AG08396 (cell line): ENCODE measurements around the gene BRD2.

ENCODE experiments used
- DNase-seq: peaks from one replicate; pipeline ENCODE4 v3.0.0; 2012; ENCODE audit warnings: low spot score, mixed read lengths

BRD2 gene

DNA sequence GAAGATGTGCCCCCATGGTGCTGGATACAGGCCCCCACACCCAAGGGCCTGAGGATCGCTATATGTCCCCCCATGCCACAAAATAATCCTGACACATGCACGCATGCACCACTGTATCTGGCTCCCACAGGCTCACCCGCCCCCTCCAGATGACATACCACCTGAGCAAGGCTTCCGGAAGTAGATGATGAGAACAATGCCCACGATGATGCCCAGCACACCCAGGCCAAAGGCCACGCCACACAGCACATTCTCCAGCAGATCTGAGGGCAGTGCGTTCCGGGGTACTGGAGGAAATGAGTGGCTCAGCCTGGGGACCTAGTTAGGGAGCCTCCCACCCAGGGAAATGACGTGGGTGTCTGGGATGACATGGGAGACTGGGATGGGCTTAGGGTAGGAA is 19.3 kb upstream of the BRD2 start:
- no peak for DNase-seq

DNA sequence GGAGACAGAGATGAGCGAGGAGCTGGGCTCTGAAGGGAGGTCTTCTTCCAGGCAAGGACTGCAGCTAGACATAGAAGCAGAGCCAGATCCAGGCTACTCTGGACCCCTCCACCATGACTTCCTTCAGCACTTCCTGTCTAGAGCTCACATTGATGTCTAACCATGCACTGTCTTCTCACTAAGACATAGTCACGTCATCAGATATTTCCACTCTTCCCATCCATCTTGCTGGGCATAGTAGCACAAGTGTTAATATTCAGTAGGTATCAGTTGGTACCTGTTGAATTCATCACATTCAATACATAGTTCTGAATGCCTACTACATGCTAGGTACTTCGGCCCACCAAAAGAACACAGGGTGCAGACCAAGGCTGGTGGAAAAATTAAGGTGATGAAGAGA is 18.4 kb upstream of the BRD2 start:
- no peak for DNase-seq

DNA sequence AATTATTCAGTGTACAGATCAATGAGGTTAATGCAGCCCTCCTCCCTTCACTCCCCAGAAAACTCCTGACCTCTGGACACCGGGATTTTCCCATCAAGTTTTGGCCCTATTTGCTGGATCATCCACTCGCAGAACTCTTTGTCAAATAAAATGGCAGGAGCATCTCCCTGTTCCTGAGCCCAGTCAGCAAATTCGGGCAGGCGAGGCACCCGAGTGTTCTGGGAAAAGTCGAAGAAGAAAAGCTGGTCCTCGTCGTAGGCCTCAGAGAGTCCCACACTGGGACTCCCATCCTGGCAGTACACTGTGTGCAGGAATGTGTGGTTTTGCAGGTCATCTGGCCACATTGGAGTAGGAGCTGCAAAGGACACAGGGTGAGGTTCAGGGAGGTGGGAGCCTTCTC is 17.9 kb upstream of the BRD2 start:
- DNase-seq, result no peak

DNA sequence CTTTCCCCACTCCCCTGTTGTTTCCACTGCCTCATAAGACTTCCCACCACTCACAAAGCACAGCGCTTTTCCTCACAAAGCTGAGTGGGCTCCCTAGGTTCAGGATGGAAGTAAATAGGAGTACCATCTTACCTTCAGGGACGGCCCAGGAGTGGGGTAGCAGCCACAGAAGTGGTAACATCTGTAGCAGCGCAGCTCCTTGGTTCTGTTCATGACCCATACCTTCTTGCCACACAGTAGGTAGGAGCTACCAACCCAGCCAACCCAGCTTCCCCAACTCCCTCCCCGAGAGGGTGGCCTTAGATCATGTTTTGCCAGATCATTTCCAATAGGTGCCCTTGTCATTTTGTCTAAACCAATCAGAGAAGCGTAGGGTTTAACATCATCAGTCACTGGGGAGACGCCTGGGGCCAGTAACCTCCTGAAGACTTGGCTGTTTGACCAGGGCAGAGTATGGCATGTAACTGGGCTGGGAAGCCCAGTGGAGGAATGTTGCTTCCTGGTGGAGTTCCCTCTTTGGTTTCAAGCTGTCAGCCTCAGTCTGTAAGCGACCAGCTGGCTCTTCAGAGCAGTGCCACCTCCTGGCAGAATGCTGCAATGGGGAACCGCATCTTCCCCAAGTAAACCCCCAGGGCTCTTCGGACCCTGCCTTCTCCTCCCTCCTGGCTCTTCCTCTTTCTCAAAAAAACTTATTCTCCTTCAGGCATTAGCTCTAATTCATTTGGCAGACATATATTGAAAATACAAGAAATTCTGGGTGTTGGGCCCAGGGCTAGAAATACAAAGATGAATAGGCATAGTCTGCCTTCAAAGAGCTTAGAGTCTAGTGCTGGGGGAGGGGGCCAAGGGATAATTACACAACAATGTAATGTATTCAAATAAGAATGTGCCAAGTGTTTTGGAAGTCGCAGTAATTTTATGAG is 15.3 kb upstream of the BRD2 start, which contains the start of gene HLA-DMA:
TSS of gene HLA-DMA (minus strand) at position 281 of the 923 bp plus-strand sequence. CDS start at position 220, 61 bp downstream.
- peak; percentile 90 for DNase-seq

DNA sequence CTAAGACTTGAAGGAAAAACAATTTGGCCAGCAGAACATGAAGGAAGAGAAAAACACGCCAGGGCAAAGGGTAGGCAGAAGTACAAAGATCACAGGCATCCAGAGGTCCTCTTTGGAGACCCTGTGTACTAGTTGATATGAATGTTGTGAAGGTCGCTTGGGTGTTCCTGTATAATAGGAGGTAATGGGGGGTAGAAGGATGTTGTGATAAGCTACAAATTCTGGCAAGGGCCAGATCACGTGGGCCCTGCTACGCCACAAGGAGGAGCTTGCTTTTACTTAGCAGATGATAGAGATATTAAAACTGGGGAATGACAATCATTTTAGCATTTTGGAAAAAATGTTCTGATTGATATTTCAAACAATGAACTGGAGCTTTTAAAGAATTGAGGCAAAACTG is 14.6 kb upstream of the BRD2 start:
- DNase-seq, result no peak

DNA sequence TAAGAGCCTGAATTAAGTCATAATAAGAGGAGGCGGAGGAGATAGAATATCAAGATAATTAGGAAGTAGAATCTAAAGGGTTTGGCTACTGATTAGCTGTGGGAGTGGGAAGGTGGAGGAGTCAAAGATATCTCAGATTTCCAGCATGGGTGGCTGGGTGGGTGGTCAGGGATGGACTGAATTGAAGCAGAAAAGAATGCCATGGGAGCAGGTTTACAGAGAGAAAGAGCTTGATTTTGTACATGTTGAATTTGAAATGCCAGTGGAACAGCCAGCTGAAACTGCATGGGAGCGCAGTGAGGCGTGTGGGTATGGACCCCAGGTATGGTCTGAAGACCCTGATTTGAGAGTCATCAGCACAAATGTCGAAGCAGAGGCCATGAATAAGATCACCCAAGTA is 14.1 kb upstream of the BRD2 start:
- DNase-seq, result no peak

DNA sequence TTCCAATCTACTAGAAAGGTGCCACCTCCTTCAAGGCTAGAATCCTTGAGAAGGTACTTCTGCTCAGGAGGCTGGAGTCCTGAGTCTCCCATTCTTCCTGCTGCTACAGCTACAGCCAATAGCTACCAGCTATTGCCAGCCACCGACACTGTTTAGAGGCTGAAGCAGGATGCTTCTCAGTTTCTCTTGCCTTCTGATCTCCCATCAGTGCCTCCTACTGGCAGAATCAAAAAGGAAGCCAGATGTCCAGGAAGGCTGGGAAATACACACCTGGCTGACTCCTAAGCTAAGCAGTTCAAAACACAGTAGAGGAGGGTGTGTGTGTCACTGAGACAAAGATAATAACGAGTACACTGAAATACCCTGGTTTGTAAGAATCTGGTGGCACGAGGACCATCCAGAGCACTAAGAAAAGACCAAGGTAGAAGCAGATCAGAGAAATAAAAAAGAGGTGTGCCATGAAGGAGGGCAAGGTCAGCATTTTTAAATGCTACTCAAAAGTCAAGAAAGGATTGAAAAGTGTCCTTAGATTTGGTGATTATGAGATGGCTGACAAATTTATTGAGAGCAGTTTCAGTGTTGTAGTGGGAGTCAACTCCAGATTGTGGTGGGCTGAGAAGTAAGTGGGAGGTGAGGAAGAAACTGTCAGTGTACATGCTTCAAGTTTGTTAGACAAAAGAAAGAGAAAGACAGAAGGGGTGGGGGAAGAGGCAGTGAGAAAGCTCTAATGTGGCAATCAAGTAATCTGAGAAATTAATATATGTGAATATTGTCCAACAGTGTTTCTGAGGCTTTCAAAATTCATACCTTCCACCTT is 13.2 kb upstream of the BRD2 start:
- DNase-seq, result no peak

DNA sequence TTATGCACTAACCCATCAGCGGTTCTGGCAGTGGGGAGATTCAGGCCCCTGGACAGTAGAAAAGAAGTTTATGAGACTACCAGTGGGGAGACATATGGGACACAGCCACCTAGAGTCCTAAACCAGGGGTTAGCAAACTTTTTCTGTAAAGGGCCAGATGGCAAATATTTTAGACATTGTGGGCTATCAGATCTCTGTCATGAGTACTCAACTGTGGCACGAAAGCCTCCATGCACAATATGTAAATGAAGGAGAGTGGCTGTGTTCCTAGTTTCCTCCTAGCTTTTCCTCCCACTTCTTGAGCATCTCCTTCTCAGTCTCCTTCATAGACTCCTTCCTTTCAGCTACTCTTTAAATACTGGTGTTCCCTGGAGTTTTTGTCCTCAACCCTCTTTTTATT is 12.2 kb upstream of the BRD2 start:
- no peak for DNase-seq

DNA sequence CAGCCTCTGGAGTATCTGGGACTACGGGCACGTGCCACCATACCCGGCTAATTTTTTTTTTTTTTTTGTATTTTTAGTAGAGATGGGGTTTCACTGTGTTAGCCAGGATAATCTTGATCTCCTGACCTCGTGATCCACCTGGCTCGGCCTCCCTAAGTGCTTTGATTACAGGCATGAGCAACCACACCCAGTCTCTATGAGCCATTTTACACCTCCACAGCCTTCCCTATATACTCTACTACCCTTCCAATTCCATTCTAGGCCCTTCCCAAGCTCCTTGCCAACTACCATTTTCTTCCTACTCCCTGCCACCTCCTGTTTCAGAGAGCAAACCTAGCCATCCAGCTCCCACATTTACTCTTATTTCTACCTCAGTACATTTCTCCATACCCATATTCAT is 7.8 kb upstream of the BRD2 start:
- DNase-seq, result no peak

DNA sequence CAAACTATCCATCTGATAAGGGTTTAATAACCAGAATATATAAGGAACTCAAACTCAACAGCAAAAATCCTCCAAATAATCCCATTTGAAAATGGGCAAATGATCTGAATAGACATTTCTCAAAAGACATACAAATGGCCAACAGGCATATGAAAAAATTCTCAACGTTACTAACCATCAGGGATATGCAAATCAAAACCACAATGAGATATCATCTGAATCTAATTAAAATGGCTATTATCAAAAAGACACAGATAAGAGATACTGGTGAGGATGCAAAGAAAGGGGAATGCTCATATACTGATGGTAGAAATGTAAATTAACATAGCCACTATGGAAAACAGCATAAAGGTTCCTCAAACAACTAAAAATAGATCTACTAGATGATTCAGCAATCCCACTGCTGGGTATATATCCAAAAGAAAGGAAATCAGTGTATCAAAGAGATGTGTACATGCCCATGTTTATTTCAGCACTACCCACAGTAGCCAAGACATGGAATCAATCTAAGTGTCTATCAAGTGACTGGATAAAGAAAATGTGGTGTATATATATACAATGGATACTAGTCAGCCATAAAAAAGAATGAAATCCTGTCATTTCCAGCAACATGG is 6.1 kb upstream of the BRD2 start:
- no peak for DNase-seq

DNA sequence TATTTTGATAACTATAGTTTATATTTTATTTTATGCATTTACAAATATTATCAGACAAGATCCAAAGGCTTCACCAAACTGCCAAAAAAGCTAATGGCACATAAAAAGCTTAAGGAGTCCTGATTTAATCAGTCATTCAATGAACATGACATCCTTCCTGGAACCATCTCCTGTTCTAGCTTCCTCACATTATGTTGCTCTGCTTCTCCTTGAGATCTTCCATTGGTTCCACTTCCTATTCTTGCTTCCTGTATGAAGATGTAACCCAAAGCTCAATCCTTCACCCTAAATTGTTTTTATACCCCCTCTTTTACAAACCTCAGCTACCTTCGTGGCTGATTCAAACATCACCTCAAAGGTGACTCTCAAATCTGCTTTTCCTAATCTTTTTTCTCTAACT is 4.5 kb upstream of the BRD2 start:
- DNase-seq, result no peak

DNA sequence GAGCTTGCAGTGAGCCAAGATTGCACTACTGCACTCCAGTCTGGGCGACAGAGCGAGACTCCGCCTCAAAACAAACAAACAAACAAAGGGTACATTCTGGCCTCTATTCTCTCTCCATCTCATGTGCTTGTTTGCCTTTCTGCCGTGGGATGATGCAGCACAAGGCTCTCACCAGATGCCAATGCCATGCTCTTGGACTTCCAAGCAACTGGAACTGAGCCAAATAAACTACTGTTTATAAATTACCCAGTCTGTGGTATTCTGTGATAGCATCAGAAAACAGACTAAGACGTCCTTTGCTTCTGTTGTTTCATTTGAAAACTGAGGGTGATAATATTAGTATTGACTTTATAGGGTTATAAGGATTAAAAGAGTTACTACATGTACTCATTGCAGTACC is 3.6 kb upstream of the BRD2 start:
- DNase-seq, result no peak

DNA sequence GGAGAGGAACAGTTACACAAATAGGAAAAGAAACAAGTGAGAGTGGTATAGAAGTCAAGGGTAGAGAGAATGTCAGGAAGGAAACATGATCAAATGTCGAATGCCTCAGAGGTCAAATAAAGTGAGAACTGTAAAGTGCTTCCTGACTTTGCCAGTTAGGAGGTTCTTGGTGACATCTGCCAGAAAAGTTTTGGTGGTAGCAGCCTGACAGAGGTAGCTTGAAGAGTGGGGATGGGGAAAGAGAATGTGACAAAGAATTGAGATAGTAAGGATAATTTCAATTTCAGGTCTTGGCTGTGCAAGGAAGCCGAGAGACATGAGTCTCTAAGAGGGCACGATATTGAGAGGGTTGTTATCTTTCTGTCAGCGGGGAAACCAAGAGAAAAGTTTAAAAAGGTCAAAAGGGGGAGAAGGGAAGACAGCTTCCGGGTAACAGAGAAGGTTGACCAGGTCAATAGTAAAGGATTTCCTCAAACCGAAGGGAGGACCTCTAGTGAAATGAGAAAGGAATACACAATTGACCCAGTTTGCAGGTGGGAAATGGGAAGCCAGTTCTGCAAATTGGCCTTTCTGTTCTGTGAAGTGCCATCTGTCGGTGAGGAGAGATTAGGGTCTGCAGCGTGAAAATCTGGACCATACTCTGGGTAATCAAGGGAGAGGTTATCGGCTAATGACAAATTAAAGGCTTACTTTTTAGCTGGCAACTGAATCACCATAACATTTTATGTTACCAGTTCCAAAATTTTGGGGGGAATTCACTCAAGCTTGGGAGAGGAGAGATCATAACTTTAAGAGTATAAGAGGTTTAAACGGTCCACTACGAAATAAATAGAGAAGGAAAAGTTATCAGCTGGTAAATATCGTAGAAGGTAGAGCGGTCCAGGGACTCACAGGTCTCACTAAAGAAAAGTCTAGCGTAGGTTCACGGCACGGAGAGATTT is 973 bp upstream of the BRD2 start:
- DNase-seq, result no peak

DNA sequence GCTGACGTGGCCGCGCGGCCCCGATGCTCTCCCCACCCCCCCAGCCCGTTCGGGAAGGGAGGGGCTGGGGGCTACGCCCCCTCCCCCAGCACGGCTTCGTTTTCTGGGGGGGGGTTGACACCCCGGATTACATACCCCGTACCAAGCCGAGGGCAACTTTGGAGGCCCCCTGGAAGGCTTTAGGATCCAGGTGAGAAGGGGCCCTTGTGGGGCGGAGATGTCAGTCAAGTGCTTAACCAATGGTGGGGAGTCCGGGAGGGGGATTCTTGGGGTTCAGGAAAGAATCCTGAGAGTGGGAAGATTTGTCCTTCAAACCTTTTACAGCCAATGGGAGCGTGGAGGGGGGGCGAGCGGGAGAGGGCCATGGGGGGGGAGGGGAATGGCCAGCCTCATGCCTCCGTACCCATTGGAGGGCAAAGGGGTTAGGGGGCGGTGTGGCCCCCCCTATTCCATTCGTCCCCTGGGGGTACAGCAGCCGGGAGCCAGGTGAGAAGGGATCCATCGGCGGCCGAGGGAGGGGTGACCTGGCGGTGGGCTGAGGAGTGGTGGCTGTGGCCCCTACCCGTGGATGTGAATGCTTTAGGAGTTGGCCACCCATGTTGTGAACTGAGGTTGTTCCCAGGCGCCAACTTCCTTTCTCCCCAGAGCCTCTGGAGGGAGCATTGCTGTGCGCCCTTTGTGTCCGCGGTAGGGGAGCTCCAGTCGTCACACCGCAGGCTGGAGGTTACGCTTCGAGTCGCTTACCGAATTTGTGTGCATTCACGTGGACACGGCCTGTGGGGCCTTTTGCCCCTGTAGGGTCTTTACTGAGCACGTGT is 682 bp downstream of the BRD2 start:
- DNase-seq, result peak; percentile 40

DNA sequence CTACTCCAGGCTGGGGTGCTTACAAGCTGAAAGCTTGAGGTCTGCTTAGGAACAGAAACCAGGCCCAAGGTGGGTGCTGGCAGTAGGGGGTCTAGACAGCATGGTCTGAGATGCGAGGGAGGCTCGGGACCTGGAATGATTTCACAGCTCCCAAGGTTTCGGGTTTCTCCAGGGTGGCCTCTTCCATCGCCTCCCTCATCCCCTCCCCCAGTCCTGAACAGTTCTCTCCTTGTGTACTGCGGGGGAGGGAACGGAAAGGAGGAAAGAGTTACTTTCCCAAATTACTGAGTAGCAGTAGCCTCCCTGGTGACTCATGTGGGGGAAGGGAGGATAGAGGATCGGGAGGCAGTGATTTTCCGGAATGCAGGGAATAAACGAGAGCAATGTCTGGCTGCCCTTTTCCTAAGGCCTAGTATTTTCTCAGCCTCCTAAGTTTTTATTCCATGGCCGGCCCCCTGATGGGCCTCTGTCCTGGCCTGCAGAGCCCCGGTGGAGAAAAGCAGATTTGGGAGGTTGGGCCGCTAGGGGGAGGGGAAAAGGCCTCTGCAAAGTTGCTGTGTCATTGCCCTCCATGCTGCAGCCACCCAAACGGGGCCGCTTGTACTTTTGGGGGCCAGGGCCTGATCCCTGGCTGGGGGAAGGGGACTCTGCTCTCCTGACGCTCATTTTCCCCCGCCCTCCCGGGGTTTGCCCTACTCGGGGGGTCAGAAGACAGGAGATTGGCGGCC is 1.5 kb downstream of the BRD2 start:
- peak; percentile 69 for DNase-seq

DNA sequence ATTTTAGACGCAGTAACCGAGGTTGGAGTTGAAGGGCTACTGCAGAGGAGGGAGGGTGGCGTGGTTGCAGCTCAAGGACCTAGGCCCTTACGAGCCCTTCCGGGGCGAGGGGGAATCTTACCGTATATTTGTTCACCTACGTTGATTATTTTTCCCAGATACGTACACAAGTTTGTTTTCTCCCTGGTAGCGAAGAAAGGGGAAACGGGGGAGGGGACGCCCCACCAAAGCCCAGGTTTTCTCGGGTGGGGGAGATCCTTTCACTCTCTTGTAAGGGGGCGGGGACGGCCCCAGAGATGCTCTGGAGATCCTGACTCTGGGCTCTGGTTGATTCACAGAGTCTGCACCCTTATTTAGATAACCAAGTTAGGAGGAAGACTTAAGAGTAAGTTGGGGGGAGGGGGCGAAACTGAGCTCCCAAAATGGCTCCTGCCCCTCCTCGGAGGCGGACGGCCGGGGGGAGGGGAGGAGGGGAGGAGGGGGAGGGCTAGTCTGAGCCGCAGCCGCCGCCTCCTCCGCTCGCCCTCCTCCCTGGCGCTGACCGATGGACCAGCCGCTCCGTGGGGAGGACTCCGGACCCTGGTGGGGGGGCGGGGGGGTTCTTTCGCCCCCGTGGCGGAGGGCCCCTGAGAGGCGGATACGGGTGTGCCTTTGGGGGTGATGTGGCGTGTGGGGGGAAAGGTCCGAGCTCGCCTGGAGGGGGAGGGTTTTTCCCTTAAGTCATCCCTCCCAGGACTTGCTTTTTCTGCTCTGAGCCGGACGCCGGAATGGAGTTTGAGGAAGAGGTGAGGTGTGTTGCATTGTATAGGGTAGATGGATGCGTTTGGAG is 2.2 kb downstream of the BRD2 start:
- peak; percentile 81 for DNase-seq

DNA sequence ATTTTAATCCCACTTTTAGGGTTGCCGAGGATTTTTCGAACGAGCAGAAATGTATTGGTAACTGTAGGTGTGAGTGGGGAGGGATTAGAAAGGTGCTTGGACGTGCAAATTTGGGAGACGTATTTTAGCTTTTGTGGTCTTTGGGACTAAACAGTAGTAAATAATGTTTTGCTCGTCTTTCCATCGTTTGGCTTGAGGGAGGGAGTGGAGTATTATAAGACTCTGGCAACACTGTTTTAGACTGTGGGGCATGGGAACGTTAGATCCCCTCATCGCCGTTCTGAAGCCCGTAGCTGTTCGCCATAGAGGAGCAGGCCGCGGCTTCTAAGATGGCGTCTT is 2.8 kb downstream of the BRD2 start:
- no peak for DNase-seq

DNA sequence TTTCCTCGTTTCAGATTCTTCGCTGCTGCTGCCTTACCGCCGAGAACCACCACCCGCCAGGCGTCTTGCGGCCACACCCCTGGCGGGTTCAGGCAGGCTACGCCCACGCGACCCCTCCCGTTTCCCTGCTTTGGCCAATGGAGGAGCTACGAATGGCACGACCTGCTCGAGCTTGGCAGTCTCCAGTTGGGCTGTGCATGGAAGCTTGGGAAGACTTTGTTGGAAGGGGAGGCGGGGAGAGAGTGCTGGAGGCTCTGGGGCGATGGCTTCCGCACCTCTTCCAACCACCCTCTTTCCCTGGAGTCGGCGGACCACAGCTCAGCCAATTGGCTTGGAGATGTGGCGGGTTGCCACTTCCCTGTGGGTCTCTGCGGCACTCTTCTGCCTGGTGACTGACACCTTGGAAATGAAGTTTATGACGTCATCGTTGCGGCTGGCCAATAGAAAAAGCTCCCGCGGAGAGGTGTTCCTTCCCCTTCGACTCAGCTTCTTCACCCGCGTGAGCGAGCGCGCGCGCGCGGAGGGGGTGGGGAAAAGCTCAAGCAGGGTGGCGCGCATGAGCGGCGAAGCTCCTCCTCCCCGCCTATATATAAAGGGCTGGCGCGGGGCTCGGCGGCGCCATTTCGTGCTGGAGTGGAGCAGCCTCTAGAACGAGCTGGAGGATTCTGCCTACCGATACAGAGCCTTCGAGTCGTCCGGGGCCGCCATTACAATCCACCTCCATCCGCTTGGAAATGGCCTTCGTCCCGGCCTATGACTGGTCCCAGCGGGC is 3.4 kb downstream of the BRD2 start:
- DNase-seq, result peak; percentile 97
